NOMO-1 treated with dmso at 0.1 percent for 144 hours (cell line): ENCODE results near the gene MYO1D.

ENCODE experiments used
- DNase-seq: peaks from one replicate; lab custom pipeline; 2025; ENCODE audit not compliant: unreplicated experiment; lab: John Stamatoyannopoulos, UW

The MYO1D gene

DNA sequence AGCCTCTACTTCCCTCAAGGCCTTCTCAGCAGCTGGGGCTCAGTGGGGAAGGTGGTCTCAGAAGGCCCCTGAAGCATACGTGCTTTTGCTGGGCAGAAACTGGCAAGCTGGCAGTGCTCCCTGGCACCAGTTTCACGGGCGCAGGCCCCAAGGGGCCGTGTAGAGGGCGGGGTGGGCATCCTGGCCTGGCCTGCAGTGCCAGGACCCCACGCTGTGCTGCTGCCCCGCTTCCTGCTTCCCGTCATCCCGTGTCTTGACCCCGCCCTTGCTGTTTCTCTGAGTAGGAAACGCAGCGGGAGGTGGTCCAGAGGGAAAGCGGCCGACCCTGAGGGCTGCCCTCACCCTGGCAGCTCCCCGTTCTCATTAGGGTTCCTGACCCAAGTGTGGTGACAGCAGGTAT, 383.4 kb downstream of the MYO1D start:
- no peak for DNase-seq

DNA sequence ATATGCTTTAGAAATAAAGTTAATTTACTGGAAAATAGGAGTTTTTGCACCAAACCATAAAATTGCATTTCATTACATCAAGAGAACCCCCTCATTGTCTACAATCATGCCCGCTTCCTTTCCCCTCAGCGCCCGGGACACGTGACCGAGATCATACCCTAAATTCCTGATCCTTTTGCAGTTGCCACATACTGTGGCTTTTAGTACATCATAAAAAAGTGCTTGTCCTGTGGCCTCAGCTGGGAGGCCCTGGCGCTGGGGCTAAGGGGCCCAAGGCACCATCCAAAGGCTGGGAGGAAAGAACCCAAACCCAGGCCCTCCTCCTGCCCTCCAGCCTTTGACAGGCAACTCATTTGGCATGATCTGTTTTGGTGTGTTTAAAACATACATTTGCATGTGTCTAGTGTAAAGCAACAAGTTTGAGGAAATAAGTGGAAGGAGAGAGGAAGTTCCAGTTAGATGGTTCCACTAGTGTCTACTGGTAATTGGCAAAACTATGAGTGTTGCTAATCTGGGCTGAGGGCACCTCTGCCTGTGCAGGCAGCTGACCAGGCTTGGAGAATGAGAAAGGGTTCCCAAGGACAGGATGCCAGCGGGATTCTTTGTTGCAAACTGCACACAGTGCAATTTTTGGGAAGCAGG, 384.2 kb downstream of the MYO1D start:
- peak; percentile 45 for DNase-seq

DNA sequence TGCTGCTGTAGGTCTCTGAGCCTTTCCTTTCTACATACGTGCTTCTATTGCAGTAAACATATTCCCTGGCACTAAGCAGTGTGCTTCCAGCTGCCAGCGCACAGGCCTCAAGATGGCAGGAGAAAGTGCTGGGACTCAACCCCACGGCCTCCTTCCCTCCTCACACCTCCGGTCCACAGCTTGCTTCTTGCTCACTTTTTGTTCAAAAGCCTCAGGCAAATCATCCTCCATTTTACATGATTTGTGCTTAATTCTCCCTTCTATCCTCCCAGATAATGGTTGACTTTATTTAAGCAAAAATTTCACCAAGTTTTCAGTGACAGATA, 384.7 kb downstream of the MYO1D start:
- no peak for DNase-seq

DNA sequence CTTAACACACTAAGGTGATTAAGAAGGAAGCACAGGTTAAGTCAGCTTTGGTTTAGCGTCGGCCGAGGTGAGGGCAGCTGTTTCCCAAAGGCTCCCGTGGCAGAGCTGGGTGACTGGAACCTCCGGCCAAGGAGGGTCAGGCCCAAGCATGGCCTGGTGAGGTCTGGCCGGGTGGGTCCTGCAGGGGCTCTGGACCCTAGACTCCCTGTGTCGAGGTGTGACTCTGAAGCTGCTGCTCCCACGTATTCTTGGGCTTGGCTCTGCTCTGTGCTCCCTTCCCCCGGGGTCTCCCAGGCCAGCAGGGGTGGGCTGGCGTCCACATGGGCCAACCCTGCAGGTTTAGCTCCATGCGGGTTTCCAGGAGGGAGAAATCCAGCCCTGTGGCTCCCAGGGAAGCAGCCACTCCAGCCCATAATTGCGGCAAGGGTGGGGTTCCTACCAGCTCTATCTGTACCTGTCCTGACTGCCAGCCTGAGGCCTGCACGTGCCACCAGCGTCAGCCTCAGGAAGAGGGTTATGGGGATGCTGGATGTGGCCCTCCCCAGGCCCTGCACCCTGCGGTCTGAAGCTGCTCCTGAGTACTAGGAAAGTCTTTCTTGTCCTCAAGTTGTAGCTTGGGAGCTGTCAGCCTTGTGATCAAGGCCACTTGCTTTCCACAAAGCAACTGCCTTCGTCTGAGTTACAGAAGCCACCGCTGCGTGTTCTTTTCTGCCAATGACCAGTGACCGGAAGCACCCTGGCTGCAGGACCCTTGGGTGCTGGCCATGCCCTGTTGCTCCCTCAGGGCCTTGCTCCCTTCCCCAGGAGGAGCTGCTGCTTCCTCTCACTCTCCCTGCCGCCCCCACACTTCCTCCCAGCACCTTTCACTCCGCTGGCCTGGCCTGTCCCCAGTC, 385.3 kb downstream of the MYO1D start:
- DNase-seq: no peak

DNA sequence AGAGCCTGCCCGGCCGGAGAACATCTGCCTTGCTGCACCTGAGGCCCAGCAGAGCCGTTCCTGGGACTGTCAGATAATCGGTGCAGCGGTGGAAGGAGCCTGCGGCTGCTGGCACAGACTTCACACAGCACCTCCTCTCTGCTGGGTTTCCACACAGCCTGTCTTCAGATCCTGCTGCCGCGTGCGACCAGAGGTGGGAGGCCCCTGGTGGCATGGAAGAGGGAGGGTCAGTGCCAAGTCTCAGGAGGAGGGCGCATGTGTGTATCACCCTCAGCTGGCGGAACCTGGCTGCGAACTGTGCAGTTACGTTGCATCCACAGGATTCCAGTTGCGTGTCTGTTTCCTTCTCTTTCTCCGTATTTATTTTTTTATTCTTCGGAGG, 386.8 kb downstream of the MYO1D start:
- DNase-seq: no peak

DNA sequence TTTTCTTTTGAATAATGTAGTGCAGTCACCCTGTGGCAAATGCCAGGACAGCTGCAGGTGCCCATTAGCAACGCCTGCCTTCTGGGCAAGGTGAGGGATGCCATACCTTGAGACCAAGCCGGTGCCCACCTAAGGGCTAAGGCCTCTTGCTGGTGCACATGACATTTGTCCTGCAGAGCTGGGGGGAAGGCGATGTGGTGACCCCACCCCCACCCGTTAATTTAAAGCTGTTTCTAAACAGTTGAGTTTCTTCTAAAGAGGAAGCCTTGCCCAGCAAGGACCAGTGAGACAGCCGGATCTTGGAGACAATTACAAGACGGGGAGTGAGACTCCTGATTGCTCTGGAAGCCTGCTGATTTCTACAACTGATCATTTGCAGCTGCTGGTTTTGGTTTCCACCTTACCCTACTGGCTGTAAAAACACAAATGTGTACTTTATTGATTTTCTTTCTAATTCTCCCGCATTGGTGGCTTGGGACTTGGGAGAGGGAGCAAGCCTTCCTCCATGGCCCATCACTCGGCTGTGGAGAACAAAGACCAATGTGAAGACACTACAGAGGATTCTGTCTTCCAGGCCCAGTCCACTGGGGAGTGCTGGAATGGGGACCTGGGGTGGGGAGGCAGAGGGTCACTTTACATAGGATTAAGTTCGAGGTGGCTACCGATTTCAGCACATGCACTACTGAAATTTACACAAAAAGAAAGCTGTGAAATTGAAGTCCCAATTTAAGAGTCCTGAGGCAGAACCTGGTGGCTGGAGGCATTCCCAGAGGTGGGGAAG, 387.4 kb downstream of the MYO1D start:
- DNase-seq: no peak

DNA sequence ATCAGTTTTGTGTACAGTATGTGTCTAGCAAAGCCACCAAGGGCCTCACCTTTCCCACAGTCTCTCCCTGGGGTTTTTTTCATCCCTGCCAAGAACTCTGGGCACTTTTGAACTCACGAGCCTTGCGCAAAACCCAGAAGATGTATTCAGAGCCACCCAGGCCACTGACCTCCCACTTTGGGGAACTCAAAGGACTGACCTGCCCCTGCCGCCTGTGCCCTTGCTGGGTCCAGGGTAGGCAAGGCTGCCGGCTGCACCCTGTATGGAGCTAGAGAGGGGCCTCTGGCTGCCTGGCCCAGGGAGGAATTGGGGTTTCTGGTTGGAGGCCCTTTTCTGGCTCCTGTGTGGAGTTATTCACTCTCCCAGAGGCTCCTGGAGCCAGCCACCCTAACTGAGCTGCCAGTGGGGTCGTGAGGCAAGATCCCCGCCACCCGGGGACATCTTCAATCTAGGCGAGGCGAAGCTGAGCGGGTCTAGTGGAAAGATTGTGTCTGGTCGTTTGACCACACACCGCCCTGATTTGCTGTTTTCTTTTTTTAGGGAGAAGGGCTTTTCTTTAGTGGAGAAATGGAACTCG, 388.2 kb downstream of the MYO1D start:
- no peak for DNase-seq

DNA sequence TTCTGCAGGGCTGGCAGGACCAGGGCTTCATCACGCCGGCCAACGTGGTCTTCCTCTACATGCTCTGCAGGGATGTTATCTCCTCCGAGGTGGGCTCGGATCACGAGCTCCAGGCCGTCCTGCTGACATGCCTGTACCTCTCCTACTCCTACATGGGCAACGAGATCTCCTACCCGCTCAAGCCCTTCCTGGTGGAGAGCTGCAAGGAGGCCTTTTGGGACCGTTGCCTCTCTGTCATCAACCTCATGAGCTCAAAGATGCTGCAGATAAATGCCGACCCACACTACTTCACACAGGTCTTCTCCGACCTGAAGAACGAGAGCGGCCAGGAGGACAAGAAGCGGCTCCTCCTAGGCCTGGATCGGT, 388.8 kb downstream of the MYO1D start:
- no peak for DNase-seq

DNA sequence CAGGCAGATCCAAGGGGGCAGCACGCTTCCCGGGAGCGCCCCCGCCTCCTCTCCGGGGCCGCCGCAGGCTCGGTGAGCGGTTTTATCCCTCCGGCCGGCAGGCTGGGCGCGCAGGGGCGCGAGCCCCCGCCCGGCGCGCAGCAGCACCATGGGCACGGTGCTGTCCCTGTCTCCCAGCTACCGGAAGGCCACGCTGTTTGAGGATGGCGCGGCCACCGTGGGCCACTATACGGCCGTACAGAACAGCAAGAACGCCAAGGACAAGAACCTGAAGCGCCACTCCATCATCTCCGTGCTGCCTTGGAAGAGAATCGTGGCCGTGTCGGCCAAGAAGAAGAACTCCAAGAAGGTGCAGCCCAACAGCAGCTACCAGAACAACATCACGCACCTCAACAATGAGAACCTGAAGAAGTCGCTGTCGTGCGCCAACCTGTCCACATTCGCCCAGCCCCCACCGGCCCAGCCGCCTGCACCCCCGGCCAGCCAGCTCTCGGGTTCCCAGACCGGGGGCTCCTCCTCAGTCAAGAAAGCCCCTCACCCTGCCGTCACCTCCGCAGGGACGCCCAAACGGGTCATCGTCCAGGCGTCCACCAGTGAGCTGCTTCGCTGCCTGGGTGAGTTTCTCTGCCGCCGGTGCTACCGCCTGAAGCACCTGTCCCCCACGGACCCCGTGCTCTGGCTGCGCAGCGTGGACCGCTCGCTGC, 389.3 kb downstream of the MYO1D start:
- DNase-seq: no peak

DNA sequence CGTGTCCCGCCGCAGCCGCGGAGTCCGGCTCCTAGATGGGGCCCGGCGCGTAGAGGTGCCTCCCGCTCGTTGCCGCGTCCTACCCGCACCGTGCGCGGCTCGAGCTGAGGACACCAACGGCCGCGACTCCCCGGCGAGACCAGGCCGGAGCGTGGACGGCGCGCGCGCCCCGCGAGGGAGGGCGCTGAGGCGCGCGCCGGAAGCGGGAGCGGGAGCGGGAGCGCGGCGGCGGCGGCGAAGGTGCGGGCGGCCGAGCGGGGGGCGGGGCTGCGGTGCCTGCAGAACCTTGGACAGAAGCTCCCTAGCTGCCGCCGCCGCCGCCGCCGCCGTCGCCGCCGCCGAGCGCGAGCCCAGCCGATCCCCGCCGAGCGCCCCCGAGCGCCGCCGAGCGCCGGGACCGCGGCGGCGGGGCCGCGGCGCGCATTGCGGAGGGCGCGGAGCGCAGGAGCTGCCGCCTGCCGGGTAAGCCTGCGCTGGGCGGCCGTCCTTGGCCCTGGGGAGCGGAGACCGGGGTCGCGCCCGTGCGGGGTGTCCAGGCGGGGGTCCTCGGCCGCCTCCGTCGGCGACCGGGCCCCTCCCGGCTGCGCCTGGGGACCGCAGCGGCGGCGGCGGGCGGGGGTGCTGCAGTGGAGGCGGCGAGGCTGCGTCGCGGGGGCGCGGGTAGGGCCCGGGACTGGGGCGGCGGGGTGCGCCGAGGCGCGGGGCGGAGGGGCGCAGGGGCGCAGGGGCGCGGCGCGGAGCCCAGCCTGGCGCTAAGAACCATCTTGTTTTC, 390.0 kb downstream of the MYO1D start, which contains the start of gene CDK5R1:
Gene CDK5R1 (plus strand): TSS at position 293 of the 772 bp plus-strand sequence. CDS start 628 bp downstream, outside the sequence.
- peak; percentile 33 for DNase-seq

DNA sequence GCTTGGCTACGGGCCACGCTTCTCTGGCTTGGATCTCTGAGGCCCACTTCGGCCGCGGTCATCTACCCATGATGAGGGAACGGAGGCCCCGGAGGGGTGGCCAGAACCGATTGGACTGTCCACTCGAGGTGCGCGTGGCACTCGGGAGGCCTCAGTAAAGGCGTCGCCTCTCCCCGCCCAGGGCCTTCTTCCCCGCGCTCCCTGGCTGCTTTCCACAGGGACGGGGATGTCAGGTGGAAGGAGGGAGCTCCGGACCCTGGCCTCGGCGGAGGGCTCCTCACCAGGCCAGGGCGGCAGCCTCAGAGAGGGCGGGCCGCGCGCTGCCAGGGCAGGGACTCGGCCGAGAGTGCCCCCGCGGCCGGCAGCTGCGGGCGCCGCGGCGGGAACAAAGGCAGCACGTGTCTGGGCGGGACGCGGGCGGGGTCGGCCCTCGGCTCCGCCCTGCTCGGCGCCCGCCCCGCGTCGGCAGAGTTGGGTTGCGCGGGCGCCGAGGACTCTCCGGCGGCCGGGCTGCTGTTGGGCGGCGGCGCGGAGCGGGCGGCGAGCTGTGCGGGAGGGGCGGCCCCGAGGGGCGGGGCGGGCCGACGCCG, 390.7 kb downstream of the MYO1D start:
- DNase-seq: peak; percentile 56

DNA sequence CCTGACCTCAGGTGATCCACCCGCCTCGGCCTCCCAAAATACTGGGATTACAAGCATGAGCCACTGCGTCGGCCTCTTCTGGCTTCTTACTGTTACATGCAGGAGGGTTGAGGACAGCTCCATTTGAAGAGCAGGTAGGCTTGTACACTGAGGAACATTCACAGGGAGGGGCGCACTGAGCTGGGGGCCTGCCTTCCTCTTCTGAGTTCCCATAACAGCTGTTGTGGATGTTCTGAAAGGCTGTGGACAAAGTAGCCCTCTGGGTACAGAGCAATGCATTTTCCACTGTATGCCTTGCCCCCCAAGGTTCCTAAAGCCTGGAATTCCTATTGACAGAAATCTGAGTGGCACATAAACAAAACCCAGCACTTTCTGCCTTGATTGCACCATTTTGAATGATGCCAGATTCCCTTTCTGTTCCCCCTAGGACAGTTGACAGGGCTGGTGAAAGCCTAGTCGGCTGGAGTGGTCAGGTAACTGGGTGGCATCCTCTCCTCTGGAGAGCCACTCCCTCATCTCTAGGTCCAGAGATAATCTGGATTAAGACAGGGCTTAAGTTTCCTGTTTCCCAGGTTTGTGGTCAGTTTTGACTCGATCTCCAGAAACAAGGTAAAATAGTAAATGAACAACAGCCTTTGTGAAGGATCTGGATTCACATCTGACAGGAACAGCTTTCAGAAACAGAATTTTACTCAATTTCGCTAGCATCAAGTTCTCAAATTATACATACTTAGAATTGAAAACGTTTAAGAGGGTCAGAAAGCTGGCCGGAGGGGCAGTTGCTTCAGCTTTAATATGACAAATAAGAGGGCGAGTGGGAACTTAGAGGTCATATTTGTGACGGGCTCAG, 391.4 kb downstream of the MYO1D start:
- no peak for DNase-seq

DNA sequence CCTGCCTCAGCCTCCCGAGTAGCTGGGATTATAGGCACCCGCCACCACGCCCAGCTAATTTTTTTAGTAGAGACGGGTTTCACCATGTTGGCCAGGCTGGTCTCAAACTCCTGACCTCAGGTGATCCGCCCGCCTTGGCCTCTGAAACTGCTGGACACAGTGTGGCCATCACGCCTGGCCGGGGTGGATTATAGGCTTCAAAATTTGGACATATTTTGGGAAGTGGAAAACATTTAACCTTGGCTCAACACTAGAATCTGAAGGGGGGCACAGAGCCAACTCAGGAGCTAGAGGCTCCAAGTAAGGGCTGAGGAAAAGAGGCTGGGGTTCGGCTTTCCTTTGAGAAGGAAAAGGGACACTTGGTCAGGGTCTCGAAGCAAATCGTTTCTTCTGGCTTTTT, 392.3 kb downstream of the MYO1D start:
- no peak for DNase-seq

DNA sequence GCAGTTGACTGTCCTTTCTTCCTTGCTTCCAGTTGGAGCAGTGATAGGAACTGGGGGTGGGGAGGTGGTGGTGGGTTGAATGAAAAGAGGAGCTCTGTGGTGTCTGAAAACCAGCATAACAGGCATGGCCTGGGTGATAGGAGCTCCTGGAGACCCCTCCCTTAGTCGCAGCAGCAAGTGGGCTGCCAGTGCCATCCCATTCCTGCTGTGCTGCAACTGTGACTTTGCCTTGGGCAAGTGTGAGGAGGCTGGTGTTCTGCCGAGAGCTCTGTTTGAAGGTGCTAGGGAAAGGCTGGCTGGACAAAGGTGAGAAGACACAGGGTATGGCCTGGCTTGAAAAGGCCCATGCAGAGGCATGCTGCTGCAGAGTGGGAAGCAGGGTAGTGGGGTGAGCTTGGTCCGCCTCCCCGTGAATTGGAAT, 392.9 kb downstream of the MYO1D start:
- no peak for DNase-seq

DNA sequence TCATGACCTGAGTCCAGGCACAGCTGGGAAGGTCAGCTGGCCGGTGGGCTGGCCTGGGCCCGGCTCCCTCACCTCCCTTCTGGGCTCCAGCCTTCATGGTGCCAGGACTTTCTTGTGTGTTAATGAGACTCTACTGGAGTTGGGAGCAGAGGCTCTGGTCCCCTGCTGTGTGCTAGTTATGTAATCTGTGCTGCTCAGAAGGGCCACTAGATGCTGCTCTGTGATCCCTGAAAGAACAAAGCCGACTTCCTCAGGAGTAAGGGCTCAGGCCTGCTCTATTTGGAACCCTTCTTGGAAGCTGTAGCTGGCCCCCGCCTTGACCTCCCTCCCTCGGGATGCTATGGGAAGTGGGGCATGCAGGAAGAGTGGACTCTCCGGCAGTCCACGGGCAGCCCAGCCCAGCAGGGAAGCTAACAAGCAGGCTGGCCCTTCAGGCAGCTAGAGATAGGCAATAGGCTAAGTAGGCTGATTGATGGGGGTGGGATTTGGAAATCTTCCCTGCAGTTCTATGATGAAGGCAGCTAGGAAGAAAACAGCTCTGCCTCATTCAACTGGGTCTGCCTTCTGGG, 393.4 kb downstream of the MYO1D start:
- DNase-seq: peak; percentile 10

DNA sequence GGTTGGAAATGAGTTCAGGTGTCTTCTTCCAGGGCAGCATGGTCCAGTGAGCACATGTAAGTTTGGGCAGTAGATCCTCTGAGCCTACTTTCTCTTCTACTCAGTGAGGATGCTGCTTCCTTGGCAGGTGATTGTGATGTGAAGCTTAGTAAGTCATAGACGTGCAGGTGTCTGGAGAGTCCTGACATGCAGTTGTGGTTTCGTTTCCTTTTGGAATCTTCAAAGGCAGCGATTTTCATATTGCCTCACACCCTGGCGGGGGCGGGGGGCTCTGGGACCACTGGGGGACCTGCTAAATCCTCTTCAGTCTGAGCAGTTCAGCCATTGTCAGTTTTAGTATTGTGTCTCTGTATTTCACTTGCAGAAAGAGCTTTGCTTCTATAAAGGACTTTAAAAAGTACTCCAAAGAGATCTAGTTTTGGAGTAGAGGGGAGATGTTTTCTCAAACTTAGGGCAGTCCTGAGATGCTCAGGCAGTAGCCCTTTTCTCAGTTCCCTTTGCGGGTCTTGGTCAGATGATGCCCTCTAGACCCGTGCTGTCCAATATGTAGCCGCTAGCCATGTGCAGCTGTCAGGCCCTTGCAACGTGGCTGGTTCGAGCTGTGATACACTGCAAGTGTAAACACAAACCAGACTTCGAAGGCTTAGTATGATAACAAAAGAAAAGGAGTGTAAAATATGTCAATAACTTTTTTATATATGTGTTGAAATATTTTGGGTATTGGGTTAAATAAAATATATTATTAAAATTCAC, 394.2 kb downstream of the MYO1D start:
- DNase-seq: no peak

DNA sequence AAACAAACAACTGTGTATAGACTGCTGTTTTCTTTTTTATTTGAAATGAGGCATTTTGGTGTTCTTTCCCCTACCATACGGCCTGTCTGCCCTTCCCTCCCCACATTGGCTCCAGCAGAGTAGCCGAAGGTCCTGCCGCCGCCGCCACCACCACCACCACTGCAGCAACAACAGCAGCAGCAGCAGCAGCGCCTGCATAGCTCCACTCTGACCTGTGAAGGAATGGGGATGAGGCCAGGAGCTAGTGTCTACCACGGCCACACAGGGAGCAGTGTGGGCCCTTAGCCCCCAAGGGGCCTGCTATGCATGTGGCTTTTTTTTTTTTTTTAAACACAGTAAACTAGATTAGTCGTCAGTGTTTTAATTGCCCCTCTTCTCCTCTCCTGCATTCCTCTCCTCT, 395.7 kb downstream of the MYO1D start:
- no peak for DNase-seq
